ENCODE results near the gene NTN1. TPM values are rescaled to one million over a fixed set of nuclear protein-coding genes. Genes with fewer than 3 reads are reported as not detected.

NTN1 gene
- total RNA-seq, 1 experiment from 2014 or later, result 4.2 TPM

DNA sequence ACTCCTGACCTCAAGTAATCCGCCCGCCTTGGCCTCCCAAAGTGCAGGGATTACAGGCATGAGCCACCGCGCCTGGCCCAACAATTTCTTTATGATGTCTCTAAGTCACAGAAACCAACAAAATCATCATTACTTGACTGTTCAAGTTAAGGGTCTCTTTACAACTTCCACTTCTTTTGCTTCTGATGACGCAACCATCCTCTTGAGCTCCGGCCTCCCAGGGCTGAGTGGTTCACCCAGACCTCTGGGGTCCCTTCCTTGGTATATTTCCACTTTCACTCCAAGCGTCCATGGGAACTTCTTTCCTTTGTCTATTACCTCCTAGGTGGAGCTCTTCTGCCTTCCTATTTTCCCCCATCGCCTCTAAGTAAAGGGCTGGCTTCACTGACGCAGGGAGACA, 253.7 kb downstream of the NTN1 start (continued):
- no peak for TF ChIP-seq REST (IDR thresholded peaks at IDR 0.05; ENCODE audit: low read depth)

DNA sequence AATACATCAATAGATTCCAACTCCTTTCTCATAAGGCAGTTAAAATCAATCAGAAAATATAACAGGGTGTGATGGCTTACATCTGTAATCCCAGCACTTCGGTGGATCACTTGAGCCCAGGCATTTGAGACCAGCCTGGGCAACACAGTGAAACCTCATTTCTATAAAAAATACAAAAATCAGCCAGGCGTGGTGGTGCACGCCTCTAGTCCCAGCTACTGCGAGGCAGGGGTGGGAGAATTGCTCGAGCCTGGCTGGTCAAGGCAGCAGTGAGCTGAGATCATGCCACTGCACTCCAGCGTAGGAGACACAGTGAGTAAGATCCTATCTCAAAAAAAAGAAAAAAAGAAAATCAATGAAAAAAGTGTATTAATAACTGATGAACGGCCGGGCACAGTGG, 258.6 kb downstream of the NTN1 start:
- DNase-seq (ENCODE audit: low read depth, low spot score) (no peak), ATAC-seq (no peak)
- POLR2A ChIA-PET, result no interaction called here
- Histone ChIP-seq H3K27me3 (ENCODE audit: insufficient read depth, low read length) (no peaks in the 10 kb centered on the region), H4K20me1 (ENCODE audit: insufficient read depth) (no peaks in the 10 kb centered on the region), H3K4me1 (ENCODE audit: control insufficient read depth in 1 of 2, insufficient read depth in 2 of 2, low read length in 2 of 2) (no peaks in the 10 kb centered on the region), H3K9ac (ENCODE audit: low read length) (no peak overlapping the region), H3K9me2 (ENCODE audit: insufficient read depth) (no peaks in the 10 kb centered on the region), H3K79me2 (ENCODE audit: insufficient read depth, low read length) (no peaks in the 10 kb centered on the region), H3K27ac (ENCODE audit: low read depth, low read length) (no peak overlapping the region), H3K36me3 (ENCODE audit: control insufficient read depth in 1 of 2, insufficient read depth in 2 of 2, low read length in 2 of 2) (no peaks in the 10 kb centered on the region), H3K4me3 (replicated peaks in 1 of 2; ENCODE audit: low read depth in 1 of 2, low read length in 2 of 2) (no peak overlapping the region), H3K4me2 (ENCODE audit: low read length) (no peak overlapping the region), H2AFZ (ENCODE audit: low read depth, low read length, poor library complexity, severe bottlenecking) (no peak overlapping the region), H3K9me3 (ENCODE audit: control insufficient read depth in 1 of 2, insufficient read depth in 1 of 2, low read depth in 1 of 2, low read length in 2 of 2) (no peaks in the 10 kb centered on the region)
- intact Hi-C loops (cut with micrococcal nuclease), result no loop called here
- CTCF ChIA-PET, result no interaction called here
- BruUV-seq (replicated peaks), result no TSS peak
- RAD21 ChIA-PET (ENCODE audit: low non-redundant PET in 1 of 2, low total read pairs in 2 of 2, uncharacterized antibody in 2 of 2, unreplicated experiment in 2 of 2), result no interaction called here
- TF ChIP-seq ZNF274 (IDR thresholded peaks at IDR 0.05; ENCODE audit: low read depth, low read length) (no peak), REST (IDR thresholded peaks at IDR 0.05; ENCODE audit: low read depth) (no peak), EZH2phosphoT487 (IDR thresholded peaks at IDR 0.05; ENCODE audit: borderline replicate concordance) (no peak), YY1 (IDR thresholded peaks at IDR 0.05; ENCODE audit: extremely low read depth, insufficient replicate concordance, low read depth, low read length) (no peak), CBX3 (IDR thresholded peaks at IDR 0.05; ENCODE audit: low read depth) (no peak), ZBTB33 (IDR thresholded peaks at IDR 0.05; ENCODE audit: extremely low read depth, insufficient replicate concordance, low read length) (no peak), CTCF (IDR thresholded peaks at IDR 0.05 in 2 of 3, conservative IDR thresholded peaks at IDR 0.05 in 1 of 3; ENCODE audit: borderline replicate concordance in 1 of 3, insufficient read depth in 1 of 3, low read depth in 2 of 3, low read length in 2 of 3) (no peak), ZFX (IDR thresholded peaks at IDR 0.05) (no peak), FOSL1 (IDR thresholded peaks at IDR 0.05; ENCODE audit: low read depth) (no peak), EZH2 (IDR thresholded peaks at IDR 0.05) (no peak), RAD21 (IDR thresholded peaks at IDR 0.05; ENCODE audit: low read depth) (no peak), SRF (IDR thresholded peaks at IDR 0.05; ENCODE audit: low read depth) (no peak), SIN3A (IDR thresholded peaks at IDR 0.05; ENCODE audit: low read depth) (no peak)
- TF ChIP-seq, protein P1, sequence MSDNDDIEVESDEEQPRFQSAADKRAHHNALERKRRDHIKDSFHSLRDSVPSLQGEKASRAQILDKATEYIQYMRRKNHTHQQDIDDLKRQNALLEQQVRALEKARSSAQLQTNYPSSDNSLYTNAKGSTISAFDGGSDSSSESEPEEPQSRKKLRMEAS (IDR thresholded peaks at IDR 0.05), result no peak

Data from HCT116 (cell line).